ENCODE results near the gene SAMD9.
"Not testable (repeated sequence)": the region's sequence is repeated elsewhere in the genome, so short reads cannot be mapped to it uniquely, and the experiment has no call there.

SAMD9 gene

DNA sequence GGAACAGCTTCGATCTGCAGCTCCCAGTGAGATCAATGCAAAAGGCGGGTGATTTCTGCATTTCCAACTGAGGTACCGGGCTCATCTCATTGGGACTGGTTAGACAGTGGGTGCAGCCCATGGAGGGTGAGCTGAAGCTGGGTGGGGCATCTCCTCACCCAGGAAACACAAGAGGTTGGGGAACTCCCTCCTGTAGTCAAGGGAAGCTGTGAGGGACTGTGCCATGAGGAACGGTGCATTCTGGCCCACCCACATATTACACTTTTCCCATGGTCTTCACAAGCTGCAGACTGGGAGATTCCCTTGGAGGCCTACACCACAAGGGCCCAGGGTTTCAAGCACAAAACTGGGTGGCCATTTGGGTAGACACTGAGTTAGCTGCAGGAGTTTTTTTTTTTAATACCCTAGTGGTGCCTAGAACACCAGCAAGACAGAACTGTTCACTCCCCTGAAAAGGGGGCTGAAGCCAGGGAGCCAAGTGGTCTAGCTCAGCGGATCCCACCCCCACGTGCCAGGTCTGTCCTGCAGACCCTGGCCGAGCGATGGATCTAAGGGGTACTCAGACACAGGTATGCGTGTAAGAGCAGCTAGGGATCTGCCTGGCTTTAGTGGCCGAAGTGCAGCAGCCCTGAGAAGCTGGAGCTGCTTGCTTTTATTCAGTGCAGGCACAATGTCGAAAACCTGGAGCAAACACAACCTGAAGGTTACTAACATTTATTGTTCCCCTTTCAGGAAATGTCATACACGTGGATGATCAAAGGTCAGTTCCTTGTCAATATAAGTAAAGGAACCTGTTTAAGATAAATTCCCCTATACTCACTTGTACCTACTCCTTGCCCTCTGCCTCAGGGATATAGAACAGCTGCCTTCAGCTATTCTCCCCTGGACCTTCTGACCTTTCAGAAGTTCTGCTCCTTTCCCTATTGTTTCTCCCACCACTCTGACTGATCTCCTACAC, 3.1 kb upstream of the SAMD9 start:
- no peak for DNase-seq (ENCODE audit: low spot score)

GRCh38 chr7:93119191-93119905, 1.6 kb upstream of the SAMD9 start:
- no peak for DNase-seq (ENCODE audit: low spot score)

DNA sequence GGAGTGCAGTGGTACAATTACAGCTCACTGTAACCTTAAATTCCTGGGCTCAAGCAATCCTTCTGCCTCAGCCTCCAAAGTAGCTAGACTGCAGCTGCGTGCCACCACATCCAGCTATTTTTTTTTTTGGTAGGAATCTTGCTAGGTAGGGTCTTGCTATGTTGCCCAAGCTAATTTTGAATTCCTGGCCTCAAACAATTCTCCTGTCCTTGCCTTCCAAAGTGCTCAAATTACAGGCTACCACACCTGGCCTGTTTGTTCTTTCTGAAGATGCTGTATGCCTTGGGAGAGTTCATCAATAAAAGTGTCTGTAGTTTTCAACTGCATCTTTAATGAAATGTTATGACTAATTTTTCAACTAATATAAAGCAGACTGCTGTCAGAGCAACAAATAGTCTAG, 452 bp downstream of the SAMD9 start:
- peak; percentile 14 for DNase-seq (ENCODE audit: low spot score)

DNA sequence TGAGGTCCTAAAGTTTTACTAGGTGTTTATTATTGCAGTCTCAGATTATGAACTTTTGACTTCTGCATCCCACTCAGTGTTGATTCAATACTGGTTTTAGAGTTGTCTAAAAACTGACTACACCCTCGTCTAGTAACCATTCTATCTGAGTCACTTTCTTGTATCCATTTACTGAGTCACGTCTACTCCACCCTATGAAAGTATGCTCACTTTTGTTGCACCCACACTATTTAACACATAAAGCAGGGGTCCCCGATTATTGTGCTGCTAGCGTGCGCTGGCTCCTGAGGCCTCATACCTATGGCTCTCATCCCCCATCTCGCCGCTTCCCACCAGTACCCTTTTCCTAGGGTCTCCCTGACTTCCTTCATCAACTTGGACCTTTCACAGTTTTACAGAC, 2.0 kb downstream of the SAMD9 start:
- peak; percentile 51 for DNase-seq (ENCODE audit: low spot score)

GRCh38 chr7:93108003-93108402, 9.8 kb downstream of the SAMD9 start:
- DNase-seq (ENCODE audit: low spot score) = no peak

DNA sequence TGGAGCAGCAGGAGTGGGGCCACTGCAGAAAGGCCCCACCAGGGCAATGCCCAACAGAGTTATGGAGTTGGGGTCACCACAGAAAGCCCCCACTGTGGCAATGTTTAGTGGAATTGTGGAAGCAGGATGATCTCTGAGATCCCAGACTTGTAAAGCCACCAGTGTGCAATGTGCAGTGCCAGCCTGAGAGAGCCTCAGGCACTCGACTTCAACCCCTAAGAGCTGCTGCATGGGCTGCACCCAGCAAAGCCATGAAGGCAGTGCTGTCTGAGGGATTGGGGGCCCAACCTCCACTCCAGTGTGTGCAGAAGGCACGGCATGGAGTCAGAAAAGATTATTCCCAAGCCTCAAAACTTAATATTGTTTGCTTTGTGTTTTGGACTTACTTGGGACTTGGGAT, 20.4 kb downstream of the SAMD9 start:
- no peak for DNase-seq (ENCODE audit: low spot score)

- DNase-seq (ENCODE audit: low spot score) = peak; percentile 48
These were observed 24.9 kb downstream of the SAMD9 start for GRCh38 chr7:93092757-93093370.

- DNase-seq (ENCODE audit: low spot score) = not testable (repeated sequence)
These were observed 44.4 kb downstream of the SAMD9 start for GRCh38 chr7:93073357-93073756.

- no peak for DNase-seq (ENCODE audit: low spot score)
These were observed 55.2 kb downstream of the SAMD9 start for GRCh38 chr7:93062599-93062998.

- DNase-seq (ENCODE audit: low spot score) = no peak
These were observed 56.9 kb downstream of the SAMD9 start for GRCh38 chr7:93060865-93061264.

DNA sequence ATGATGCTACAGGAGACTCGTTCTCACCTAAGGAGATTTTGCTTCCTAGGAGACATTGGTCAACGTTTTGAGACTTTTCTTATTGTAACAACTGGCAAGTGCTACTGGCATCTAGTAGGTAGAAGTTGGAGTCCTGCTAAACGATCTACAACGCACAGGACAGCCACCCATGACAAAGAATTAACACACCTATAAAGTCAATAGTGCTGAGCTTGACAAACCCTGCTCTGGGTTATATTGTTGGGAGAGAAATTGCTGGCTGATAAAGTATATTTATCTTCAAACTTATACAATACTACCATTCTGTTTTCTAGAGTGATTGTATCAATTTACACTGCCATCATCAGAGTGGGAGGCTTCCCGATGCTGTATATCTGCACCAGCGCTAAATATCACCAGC, 57.8 kb downstream of the SAMD9 start:
- no peak for DNase-seq (ENCODE audit: low spot score)

- not testable (repeated sequence) for DNase-seq (ENCODE audit: low spot score)
These were observed 61.2 kb downstream of the SAMD9 start for GRCh38 chr7:93056621-93057020.

DNA sequence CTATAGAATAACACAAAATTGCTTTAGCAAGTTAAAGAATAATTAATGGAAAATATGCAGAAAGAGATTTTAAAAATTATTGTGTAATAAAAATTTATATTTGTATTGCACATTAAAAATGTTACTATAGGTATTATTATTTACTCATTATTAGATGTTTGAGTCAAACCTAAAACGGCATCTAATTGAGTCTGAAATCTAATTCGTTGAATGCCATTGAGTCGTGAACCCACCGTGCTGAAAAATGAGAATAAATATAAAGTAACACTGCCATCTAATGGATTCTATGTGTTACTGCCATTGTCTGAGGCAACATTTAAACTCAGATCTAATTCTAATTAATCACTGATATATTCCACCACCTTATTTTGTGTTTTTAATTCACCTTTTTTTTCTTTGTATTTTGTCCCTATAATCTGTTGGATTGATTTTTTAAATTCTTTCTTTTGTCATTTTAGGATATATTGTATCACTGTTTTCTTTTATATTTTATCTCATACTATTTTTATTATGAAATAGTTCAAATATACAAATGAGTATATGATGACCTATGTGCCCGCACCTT, 62.2 kb downstream of the SAMD9 start:
- peak; percentile 70 for DNase-seq (ENCODE audit: low spot score)

- DNase-seq (ENCODE audit: low spot score) = no peak
These were observed 62.8 kb downstream of the SAMD9 start for GRCh38 chr7:93054975-93055374.

DNA sequence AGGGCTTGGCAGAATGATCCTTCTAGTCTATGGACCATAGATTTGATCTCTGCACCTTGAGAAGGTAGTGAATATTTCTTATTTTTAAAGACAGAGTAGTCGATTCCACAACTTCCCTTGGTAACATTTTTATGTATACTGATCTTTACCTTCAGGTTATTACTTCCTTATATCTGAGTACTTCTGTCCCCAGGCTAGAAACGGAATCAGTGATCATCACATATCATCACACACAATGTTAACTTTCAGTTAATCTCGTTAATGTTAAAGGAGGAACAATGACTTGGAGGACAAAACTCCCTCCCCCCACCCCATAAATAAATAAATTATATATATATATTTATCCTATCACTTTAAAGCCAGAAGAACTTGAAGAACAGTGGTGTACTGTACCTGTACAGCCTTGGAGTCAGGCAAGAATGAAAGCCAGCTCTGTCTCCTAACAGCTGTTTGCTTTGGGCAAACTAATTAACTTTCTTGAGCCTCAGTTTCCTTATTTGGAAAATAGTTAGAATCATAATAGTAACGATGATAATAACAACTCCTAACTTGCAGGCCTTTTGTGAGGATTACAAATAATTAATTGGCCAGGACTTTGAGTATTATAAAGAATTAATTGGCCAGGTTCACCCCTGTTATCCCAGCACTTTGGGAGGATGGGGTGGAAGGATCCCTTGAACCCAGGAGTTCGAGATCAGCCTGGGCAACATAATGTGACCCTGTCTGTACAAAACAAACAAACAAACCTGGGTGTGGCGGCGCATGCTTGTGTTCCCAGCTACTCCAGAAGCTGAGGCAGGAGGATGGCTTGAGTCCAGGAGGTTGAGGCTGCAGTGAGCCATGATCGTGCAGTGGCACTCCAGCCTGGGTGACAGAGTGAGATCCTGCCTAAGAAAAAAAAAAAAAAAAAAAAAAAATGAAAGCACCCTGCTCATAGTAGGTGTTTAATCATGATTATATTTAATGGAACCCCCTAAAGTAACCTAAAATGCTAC, 63.5 kb downstream of the SAMD9 start:
- no peak for DNase-seq (ENCODE audit: low spot score)

DNA sequence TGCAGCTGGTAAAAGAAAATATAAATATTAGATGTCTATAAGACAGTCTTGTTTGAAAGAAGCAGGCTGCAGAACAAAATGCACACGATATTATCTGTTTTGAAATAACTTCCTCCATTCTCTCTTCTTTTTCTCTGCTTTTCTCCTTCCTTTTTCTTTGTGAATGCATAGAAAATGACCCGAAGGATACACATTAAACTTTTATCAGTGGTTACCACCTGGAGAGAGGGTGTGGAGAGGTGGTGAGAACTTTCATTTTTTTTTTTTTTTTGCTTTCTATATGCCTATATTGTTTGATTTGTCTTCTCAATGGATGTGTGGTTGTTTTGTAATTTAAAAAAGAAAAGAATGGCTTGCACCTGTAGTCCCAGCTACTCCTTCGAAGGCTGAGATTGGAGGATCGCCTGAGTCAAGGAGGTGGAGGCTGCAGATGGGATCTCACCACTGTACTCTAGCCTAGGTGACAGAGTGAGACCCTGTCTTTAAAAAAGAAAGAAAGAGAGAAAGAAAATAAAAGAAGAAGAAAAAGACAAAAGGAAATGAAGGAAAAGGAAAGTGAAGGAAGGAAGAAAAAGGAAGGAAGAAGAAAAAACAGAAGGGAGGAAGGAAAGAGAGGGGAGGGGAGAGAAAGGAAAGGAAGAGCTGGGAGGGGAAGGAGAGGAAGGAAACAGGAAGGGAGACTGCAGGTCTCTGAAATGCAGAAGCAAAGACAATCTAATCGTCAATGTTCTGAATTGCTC, 64.4 kb downstream of the SAMD9 start:
- peak; percentile 38 for DNase-seq (ENCODE audit: low spot score)

DNA sequence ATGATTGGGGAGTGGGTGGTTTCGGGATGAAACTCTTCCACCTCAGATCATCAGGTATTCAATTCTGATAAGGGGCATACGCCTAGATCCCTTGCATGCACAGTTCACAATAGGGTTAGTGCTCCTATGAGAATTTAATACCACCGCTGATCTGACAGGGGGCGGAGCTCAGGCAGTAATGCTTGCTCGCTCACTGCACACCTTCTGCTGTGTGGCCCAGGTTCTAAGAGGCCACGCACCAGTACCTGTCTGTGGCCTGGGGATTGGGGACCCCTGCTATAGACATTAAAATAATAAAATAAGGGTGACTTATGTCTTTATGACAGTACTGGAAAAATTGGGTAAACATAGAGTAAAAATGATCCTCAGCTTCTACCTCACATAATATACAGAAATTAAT, 66.1 kb downstream of the SAMD9 start:
- DNase-seq (ENCODE audit: low spot score) = no peak
